OCI-LY1 (cell line): ENCODE measurements around the gene RNU1-2.
"Not testable (repeated sequence)": the region's sequence is repeated elsewhere in the genome, so short reads cannot be mapped to it uniquely, and the experiment has no call there.

Experiments used
- H2AFZ ChIP-seq: fragments of 200-600 bp; sonication (generic), shearing (Covaris generic); 2 replicates; pipeline ENCODE4 v1.6.0; 2014; ENCODE audit warnings: antibody characterized with exemption, mild to moderate bottlenecking, low read length
- H3F3A ChIP-seq: fragments of 200-600 bp; sonication (generic), shearing (Covaris generic); 2 replicates; pipeline ENCODE4 v1.6.0; 2014; ENCODE audit warnings: mild to moderate bottlenecking, antibody characterized with exemption, low read length, moderate library complexity; ENCODE audit not compliant: insufficient read depth
- H3K27ac ChIP-seq: fragments of 200-600 bp; sonication (generic); 2 replicates; pipeline ENCODE4 v1.5.1; 2014; ENCODE audit warnings: low read length, mixed run types, mild to moderate bottlenecking, low read depth; ENCODE audit not compliant: poor library complexity, severe bottlenecking
- H3K27me3 ChIP-seq: fragments of 200-600 bp; sonication (generic); 2 replicates; pipeline ENCODE4 v1.6.0; 2014; ENCODE audit warnings: antibody characterized with exemption, mild to moderate bottlenecking, low read length, moderate library complexity; ENCODE audit not compliant: insufficient read depth
- H3K36me3 ChIP-seq: fragments of 200-600 bp; sonication (generic); 2 replicates; pipeline ENCODE4 v1.6.1; 2014; ENCODE audit warnings: mild to moderate bottlenecking, antibody characterized with exemption, low read length, moderate library complexity, mixed read lengths; ENCODE audit not compliant: insufficient read depth
- H3K4me1 ChIP-seq: fragments of 200-600 bp; sonication (generic); 2 replicates; pipeline ENCODE4 v1.5.1; 2014; ENCODE audit warnings: mild to moderate bottlenecking, low read length, moderate library complexity; ENCODE audit not compliant: insufficient read depth, severe bottlenecking
- H3K4me2 ChIP-seq: fragments of 200-600 bp; sonication (generic), shearing (Covaris generic); 2 replicates; pipeline ENCODE4 v1.6.1; 2014; ENCODE audit warnings: low read length
- H3K4me3 ChIP-seq: fragments of 200-600 bp; sonication (generic); 2 replicates; pipeline ENCODE4 v1.5.1; 2014; ENCODE audit warnings: low read length, low read depth, mild to moderate bottlenecking, mixed read lengths; ENCODE audit not compliant: poor library complexity, severe bottlenecking
- H3K79me2 ChIP-seq: fragments of 200-600 bp; shearing (Covaris generic); 2 replicates; pipeline ENCODE4 v1.6.1; 2016; ENCODE audit warnings: mixed run types, low read length, mixed read lengths; ENCODE audit not compliant: insufficient read depth
- H3K9ac ChIP-seq: fragments of 200-600 bp; sonication (generic), shearing (Covaris generic); 2 replicates; pipeline ENCODE4 v1.6.1; 2014; ENCODE audit warnings: mild to moderate bottlenecking, low read length, mixed read lengths
- H3K9me2 ChIP-seq: fragments of 200-600 bp; sonication (generic), shearing (Covaris generic); 2 replicates; pipeline ENCODE4 v1.6.1; 2014; ENCODE audit warnings: low read depth, mild to moderate bottlenecking, low read length, mixed read lengths
- H3K9me3 ChIP-seq: fragments of 200-600 bp; shearing (Covaris generic); 2 replicates; pipeline ENCODE4 v1.6.1; 2014; ENCODE audit warnings: low read length, mixed read lengths
- H4K20me1 ChIP-seq: fragments of 200-600 bp; sonication (generic), shearing (Covaris generic); 2 replicates; pipeline ENCODE4 v1.6.0; 2016; ENCODE audit warnings: mild to moderate bottlenecking, low read length; ENCODE audit not compliant: insufficient read depth

Gene RNU1-2

DNA sequence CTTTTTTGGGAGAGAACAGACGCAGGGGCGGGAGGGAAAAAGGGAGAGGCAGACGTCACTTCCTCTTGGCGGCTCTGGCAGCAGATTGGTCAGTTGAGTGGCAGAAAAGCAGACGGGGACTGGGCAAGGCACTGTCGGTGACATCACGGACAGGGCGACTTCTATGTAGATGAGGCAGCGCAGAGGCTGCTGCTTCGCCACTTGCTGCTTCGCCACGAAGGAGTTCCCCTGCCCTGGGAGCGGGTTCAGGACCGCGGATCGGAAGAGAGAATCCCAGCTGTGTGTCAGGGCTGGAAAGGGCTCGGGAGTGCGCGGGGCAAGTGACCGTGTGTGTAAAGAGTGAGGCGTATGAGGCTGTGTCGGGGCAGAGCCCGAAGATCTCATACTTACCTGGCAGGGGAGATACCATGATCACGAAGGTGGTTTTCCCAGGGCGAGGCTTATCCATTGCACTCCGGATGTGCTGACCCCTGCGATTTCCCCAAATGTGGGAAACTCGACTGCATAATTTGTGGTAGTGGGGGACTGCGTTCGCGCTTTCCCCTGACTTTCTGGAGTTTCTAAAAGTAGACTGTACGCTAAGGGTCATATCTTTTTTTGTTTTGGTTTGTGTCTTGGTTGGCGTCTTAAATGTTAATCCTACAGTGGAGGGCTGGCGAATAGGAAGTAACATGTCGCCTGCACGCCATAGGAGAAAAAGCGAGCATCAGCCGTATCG lies at the start of gene RNU1-2:
TSS of gene RNU1-2 (plus strand) at position 383 of the 718 bp plus-strand sequence.
- peak within 1 kb of the TSS; percentile 54 for H3K4me3 ChIP-seq
- not testable (repeated sequence) for H3K79me2 ChIP-seq, H3K9me2 ChIP-seq, H3K36me3 ChIP-seq, H4K20me1 ChIP-seq, H2AFZ ChIP-seq, H3K9me3 ChIP-seq, H3F3A ChIP-seq, H3K27me3 ChIP-seq
- peak within 1 kb of the TSS; percentile 53 for H3K9ac ChIP-seq
- peaks cover 18% of the 10 kb centered on the region for H3K4me1 ChIP-seq
- H3K4me2 ChIP-seq = peak within 1 kb of the TSS; percentile 66
- peak within 1 kb of the TSS; percentile 85 for H3K27ac ChIP-seq

DNA sequence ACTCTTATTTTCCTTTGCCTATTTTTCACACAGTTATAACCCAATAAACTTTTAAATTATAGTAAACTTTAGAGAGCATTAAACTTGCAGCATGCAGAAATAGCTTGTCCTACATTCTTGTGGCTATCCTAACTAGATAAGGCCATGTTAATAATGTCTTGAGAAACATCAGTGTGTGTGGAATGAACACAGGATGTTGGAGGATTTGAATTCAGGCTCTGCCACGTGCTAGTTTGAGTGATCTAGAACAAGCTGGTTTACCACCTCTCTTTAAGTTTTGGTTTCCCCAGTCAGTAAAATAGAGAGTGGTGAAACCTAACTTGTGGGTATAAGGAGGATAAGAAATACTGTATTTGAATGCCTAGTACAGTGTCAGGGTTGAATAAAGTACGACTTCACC lies 39.6 kb upstream of the RNU1-2 start:
- H3K27ac ChIP-seq = peak overlapping the region; percentile 12
- H3K79me2 ChIP-seq, H3K9ac ChIP-seq, H3K27me3 ChIP-seq, H3K9me3 ChIP-seq, H3K4me1 ChIP-seq, H3K36me3 ChIP-seq, H2AFZ ChIP-seq, H4K20me1 ChIP-seq, H3K9me2 ChIP-seq, H3K4me2 ChIP-seq, H3K4me3 ChIP-seq, H3F3A ChIP-seq: not testable (repeated sequence)

DNA sequence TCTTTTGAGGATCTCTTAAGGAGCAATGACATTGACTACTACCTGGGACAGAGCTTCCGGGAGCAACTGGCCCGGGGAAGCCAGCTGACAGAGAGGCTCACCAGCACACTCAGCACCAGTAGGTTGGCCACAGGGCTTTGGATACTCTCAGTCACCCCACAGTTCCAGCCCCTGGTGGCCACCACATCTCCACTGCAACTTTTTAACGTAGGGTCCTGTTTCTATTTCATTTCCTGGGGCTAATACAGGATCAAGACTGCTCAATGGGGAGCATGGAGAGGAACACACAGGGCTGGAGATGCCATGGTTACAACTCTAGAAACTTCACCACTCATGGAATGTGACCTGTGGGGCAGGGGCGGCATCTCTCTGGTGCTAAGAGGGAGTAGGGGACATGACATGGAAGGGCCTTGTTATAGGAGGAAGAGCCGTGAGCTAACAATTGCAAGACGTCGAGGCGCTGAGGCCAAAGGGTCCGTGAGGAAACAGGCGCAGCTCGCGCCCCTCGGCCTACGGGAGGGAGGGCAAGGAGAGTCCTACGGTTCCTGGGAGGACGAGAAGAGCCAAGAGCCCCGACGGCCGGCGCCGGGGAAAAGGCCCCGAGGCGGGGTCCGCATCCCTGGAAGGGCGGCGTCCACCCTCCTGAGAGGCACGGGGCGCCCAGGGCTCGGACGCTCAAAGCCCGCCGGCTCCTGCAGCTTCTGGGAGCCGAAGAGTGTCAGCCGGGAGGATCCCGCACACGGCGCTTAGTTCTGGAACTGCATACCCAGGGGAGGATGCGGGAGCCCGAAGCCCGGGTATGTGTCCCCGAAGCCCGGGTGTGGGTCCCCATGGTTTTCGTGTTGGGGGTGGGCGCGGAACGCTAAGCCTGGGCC lies 36.4 kb upstream of the RNU1-2 start:
- not testable (repeated sequence) for H3K9me3 ChIP-seq, H3K27ac ChIP-seq, H3K27me3 ChIP-seq, H3K9me2 ChIP-seq, H4K20me1 ChIP-seq, H3K9ac ChIP-seq, H3K79me2 ChIP-seq, H3K4me3 ChIP-seq, H3F3A ChIP-seq, H2AFZ ChIP-seq, H3K36me3 ChIP-seq, H3K4me2 ChIP-seq, H3K4me1 ChIP-seq

- not testable (repeated sequence) for H3K79me2 ChIP-seq, H3K4me1 ChIP-seq, H3K4me3 ChIP-seq, H4K20me1 ChIP-seq, H2AFZ ChIP-seq, H3K9me3 ChIP-seq, H3F3A ChIP-seq, H3K9ac ChIP-seq, H3K4me2 ChIP-seq, H3K27me3 ChIP-seq, H3K9me2 ChIP-seq, H3K27ac ChIP-seq, H3K36me3 ChIP-seq
Measured at GRCh38 chr1:16860048-16860447, 35.7 kb upstream of the RNU1-2 start.

DNA sequence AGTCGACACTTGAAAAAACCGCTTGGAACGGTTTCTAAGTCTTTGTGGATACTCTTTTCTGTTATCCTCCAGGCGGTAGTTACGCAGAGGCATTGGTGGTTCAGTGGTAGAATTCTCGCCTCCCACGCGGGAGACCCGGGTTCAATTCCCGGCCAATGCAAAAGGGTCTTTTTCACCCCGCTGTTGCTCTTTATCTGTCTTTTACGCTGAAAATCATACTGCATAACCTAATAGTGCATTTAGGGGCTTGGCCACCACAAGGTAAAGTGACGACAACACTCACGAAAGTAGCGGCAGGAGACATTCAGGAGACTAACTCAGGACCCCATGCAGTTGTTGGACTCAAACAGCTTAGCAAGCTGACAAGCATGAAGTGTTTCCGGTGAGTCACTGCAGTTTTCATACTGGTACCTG lies 33.9 kb upstream of the RNU1-2 start:
- H3K9me2 ChIP-seq, H3F3A ChIP-seq, H3K27me3 ChIP-seq, H2AFZ ChIP-seq, H3K9me3 ChIP-seq, H3K4me3 ChIP-seq, H4K20me1 ChIP-seq, H3K79me2 ChIP-seq, H3K4me2 ChIP-seq, H3K9ac ChIP-seq, H3K27ac ChIP-seq, H3K4me1 ChIP-seq, H3K36me3 ChIP-seq: not testable (repeated sequence)

GRCh38 chr1:16862415-16862814 lies 33.4 kb upstream of the RNU1-2 start:
- H3K4me3 ChIP-seq, H3K9me3 ChIP-seq, H3F3A ChIP-seq, H3K27ac ChIP-seq, H4K20me1 ChIP-seq, H3K9ac ChIP-seq, H3K4me2 ChIP-seq, H3K79me2 ChIP-seq, H3K36me3 ChIP-seq, H3K4me1 ChIP-seq, H3K9me2 ChIP-seq, H3K27me3 ChIP-seq, H2AFZ ChIP-seq: not testable (repeated sequence)

GRCh38 chr1:16863024-16863423 lies 32.8 kb upstream of the RNU1-2 start:
- H3F3A ChIP-seq, H3K4me3 ChIP-seq, H3K36me3 ChIP-seq, H3K27me3 ChIP-seq, H3K9me3 ChIP-seq, H3K27ac ChIP-seq, H3K4me1 ChIP-seq, H3K4me2 ChIP-seq, H2AFZ ChIP-seq, H3K9ac ChIP-seq, H3K79me2 ChIP-seq, H4K20me1 ChIP-seq, H3K9me2 ChIP-seq: not testable (repeated sequence)
